GM18507 (cell line): ENCODE results near the gene CS.
A peak's percentile ranks its signal among the peaks of the same experiment; 100 is the strongest.
"Not testable (repeated sequence)": the region's sequence is repeated elsewhere in the genome, so short reads cannot be mapped to it uniquely, and the experiment has no call there.

ENCODE experiments used
- DNase-seq: peaks from one replicate; pipeline ENCODE4 v3.0.0; 2011; ENCODE audit warnings: low read depth; ENCODE audit not compliant: insufficient read length; ENCODE audit errors: extremely low spot score
- FAIRE-seq: peaks from 2 replicates; lab custom pipeline; 2011; peaks lifted over from hg19 to GRCh38; lab: Jason Lieb, UNC

The CS gene

DNA sequence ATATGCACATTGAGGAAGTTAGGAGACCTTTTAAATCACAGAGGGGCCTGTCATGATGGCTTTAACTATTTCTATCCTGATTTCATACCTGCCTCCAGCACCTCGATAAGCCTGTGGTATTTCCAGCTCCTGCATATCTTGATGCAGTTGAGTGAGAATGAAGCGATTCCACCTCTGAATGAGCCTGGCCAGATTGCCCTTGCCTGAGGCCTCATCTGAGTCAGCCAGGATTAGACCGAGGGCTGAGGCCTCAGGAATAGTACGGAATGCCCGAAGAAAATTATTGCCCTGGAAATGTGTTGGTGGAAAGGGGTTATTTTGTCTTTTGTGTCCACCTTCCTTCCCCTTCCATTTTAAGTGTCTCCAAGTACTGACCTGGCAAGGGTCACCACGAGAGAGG, 24.1 kb upstream of the CS start:
- FAIRE-seq (no peak), DNase-seq (no peak)

GRCh38 chr12:56321610-56322009, 21.5 kb upstream of the CS start:
- not testable (repeated sequence) for FAIRE-seq, DNase-seq

DNA sequence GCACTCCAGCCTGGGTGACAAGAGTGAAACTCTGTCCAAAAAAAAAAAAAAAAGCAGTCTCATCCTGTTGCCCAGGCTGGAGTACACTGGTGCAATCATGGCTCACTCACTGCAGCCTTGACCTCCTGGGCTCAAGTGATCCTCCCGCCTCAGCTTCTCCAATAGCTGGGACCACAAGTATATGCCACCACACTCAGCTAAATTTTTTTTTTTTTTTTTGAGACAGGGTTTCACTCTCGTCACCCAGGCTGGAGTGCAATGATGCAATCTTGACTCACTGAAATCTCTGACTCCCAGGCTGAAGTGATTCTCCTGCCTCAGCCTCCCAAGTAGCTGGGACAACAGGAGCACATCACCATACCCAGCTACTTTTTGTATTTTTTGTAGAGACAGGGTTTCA, 20.9 kb upstream of the CS start:
- no peak for FAIRE-seq
- no peak for DNase-seq

GRCh38 chr12:56317675-56318074, 17.5 kb upstream of the CS start:
- FAIRE-seq = no peak
- no peak for DNase-seq

- DNase-seq (peak; percentile 90), FAIRE-seq (peak; percentile 99)
Observed at GRCh38 chr12:56315622-56316473, 15.7 kb upstream of the CS start, which contains the start of gene CNPY2. Gene CNPY2 (minus strand): TSS chr12:56315988. CDS start chr12:56315217, 771 bp downstream.

GRCh38 chr12:56315249-56315621, 15.1 kb upstream of the CS start:
- DNase-seq (no peak), FAIRE-seq (no peak)

DNA sequence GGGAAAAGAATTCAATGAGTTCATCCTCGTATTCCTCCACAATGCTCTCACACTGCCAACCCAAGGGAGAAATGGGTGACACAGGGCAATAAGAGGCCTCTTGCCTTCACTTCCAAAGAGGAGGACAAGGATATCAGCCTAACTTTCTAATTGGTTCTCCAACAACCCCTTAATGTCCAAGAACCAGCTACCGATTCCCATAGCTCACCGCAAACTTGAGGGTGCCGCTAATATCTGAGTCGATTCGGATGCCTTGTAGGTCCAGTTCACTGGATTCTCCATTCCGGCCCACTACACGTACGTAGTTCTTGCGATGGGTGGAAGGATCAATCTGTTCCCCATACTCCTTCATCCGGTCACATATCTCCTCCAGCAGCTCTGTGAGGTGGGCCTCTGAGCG, 10.9 kb upstream of the CS start:
- DNase-seq = no peak
- no peak for FAIRE-seq

- FAIRE-seq = no peak
- DNase-seq = no peak
Observed at GRCh38 chr12:56308714-56309113, 8.6 kb upstream of the CS start.

DNA sequence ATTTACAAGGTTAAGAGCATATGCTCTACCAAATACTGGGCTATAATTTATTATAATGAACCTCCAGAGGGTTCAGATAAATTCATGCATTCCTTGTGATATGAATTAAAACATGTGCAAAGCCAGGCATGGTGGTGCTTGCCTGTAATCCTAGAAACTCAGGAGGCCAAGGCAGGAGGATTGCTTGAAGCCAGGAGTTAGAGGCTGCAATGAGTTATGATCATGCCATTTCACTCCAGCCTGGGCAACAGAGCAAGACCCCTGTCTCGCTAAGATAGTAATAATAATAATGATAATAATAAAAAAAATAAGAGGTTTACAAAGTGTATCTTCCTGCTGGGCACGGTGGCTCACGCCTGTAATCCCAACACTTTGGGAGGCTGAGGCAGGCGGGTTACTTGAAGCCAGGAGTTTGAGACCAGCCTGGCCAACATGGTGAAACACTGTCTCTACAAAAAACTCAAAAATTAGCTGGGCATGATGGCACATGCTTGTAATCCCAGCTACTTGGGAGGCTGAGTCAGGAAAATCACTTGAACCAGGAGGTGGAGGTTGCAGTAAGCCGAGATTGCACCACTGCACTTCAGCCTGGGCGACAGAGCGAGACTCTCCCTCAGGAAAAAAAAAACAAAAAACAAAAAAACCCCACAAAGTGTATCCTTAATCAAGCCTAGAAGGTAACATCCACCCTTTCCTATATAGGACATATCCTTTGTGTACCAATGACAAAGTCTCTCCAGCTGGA, 7.3 kb upstream of the CS start:
- no peak for DNase-seq
- no peak for FAIRE-seq

DNA sequence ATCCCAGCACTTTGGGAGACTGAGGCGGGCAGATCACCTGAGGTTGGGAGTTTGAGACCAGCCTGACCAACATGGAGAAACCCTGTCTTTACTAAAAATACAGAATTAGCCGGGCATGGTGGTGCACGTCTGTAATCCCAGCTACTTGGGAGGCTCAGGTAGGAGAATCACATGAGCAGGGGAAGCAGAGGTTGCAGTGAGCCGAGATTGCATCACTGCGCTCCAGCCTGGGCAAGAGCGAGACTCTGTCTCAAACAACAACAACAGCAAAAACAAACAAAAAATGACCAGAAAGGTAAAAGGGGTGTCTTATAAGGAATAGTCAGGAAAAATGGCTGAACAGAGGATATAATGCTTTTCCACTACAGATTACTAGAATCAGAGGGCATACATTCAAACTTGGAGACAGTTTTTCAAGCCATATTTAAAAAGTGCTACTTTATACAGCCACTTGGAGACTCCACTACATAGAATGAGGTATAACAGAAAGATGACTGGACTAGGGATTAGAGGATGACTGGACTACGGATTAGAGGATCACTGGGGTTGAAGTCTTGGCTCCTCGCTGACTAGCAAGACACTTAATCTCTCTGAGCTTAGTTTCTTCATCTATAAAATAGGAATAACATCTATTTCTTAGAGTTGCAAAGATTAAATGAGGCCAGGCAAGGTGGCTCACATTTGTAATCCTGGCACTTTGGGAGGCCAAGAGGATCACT, 4.9 kb upstream of the CS start:
- FAIRE-seq (no peak), DNase-seq (no peak)

- no peak for FAIRE-seq
Observed at GRCh38 chr12:56304276-56304675, 4.1 kb upstream of the CS start.

GRCh38 chr12:56300644-56301464, 724 bp upstream of the CS start:
- DNase-seq = no peak
- no peak for FAIRE-seq

More at GRCh38 chr12:56304276-56304675, 4.1 kb upstream of the CS start:
- DNase-seq = no peak

DNA sequence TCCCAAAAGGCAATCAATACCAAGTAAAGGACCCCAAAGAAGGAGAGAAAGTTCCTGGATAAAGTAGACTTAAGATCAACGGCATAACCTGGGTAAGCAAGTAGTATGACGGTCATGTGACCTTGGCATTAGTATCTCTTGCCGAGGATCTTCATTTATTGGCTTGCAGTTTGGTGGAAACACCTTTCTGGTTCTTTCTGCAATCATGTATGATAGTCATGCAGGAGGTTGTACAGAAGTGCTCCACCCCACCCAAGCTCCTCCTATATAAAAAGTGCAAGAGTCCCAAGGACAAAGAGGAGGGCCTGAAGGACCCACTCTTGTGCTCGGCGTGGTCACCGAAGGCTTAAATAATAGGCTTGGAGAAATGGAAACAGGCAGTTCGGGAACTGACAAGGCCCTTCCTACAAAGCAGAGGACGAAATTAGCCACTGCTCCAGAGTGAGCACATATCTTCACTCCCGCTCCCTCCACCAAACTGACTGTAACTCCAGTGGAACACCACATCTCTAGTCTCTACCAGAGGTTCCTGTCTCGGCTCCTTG, 750 bp downstream of the CS start:
- DNase-seq = no peak
- FAIRE-seq = peak; percentile 69

- DNase-seq = no peak
- FAIRE-seq = no peak
Observed at GRCh38 chr12:56298828-56299227, 1.3 kb downstream of the CS start.

- FAIRE-seq (no peak), DNase-seq (no peak)
Observed at GRCh38 chr12:56297400-56297799, 2.7 kb downstream of the CS start.

GRCh38 chr12:56296295-56296694, 3.8 kb downstream of the CS start:
- DNase-seq (no peak), FAIRE-seq (no peak)

GRCh38 chr12:56293795-56294194, 6.3 kb downstream of the CS start:
- no peak for DNase-seq
- no peak for FAIRE-seq

- no peak for FAIRE-seq
- no peak for DNase-seq
Observed at GRCh38 chr12:56288705-56289387, 11.3 kb downstream of the CS start.
